Astrocyte (in vitro differentiated cells and primary cell): ENCODE measurements around the gene NLGN1. TPM values are rescaled to one million over a fixed set of nuclear protein-coding genes. Genes with fewer than 3 reads are reported as not detected.

Experiments used
- DNase-seq: peaks from one replicate; pipeline ENCODE4 v3.0.0-alpha.2; 2010; ENCODE audit warnings: low read depth
- FAIRE-seq: peaks from 2 replicates; lab custom pipeline; 2011; peaks lifted over from hg19 to GRCh38; lab: Jason Lieb, UNC
- H2AFZ ChIP-seq: 2 replicates; pipeline ENCODE4 v1.6.0; 2012; ENCODE audit warnings: low read depth, low read length, inconsistent platforms
- H3K27ac ChIP-seq: 2 replicates; pipeline ENCODE4 v1.5.1; 2011; ENCODE audit warnings: low read depth, low read length, inconsistent platforms
- H3K27me3 ChIP-seq: 2 replicates; pipeline ENCODE4 v1.6.0; 2011; ENCODE audit warnings: low read length, inconsistent platforms; ENCODE audit not compliant: insufficient read depth
- H3K36me3 ChIP-seq: 2 replicates; pipeline ENCODE4 v1.5.1; 2011; ENCODE audit warnings: low read length, inconsistent platforms; ENCODE audit not compliant: insufficient read depth
- H3K4me1 ChIP-seq: 2 replicates; pipeline ENCODE4 v1.5.1; 2011; ENCODE audit warnings: low read length, inconsistent platforms; ENCODE audit not compliant: insufficient read depth
- H3K4me2 ChIP-seq: 2 replicates; pipeline ENCODE4 v1.6.0; 2012; ENCODE audit warnings: low read length, inconsistent platforms
- H3K4me3 ChIP-seq: 2 replicates; pipeline ENCODE4 v1.5.1; 2011; ENCODE audit warnings: low read depth, mild to moderate bottlenecking, low read length, inconsistent platforms; ENCODE audit not compliant: insufficient read depth
- H3K79me2 ChIP-seq: 2 replicates; pipeline ENCODE4 v1.6.0; 2012; ENCODE audit warnings: mild to moderate bottlenecking, low read length, inconsistent platforms; ENCODE audit not compliant: insufficient read depth
- H3K9ac ChIP-seq: 2 replicates; pipeline ENCODE4 v1.6.0; 2012; ENCODE audit warnings: mild to moderate bottlenecking, low read length, inconsistent platforms
- H3K9me3 ChIP-seq: 2 replicates; pipeline ENCODE4 v1.5.1; 2012; ENCODE audit warnings: low read depth, mild to moderate bottlenecking, low read length, inconsistent platforms; ENCODE audit not compliant: insufficient read depth
- H4K20me1 ChIP-seq: 2 replicates; pipeline ENCODE4 v1.6.0; 2012; ENCODE audit warnings: low read length, inconsistent platforms; ENCODE audit not compliant: insufficient read depth
- H3K27ac Mint-ChIP-seq: one replicate; pipeline ENCODE4 v1.8.0; 2021; ENCODE audit warnings: mild to moderate bottlenecking, mixed read lengths; ENCODE audit not compliant: unreplicated experiment
- H3K27me3 Mint-ChIP-seq: one replicate; pipeline ENCODE4 v1.8.0; 2021; ENCODE audit warnings: low read depth, mixed read lengths; ENCODE audit not compliant: unreplicated experiment
- H3K36me3 Mint-ChIP-seq: one replicate; pipeline ENCODE4 v1.8.0; 2021; ENCODE audit warnings: low read depth, mixed read lengths; ENCODE audit not compliant: unreplicated experiment
- H3K4me1 Mint-ChIP-seq: one replicate; pipeline ENCODE4 v1.8.0; 2021; ENCODE audit warnings: low read depth, mixed read lengths; ENCODE audit not compliant: unreplicated experiment
- H3K4me3 Mint-ChIP-seq: one replicate; pipeline ENCODE4 v1.8.0; 2021; ENCODE audit warnings: mild to moderate bottlenecking, moderate library complexity, mixed read lengths; ENCODE audit not compliant: unreplicated experiment
- H3K9me3 Mint-ChIP-seq: one replicate; pipeline ENCODE4 v1.8.0; 2021; ENCODE audit warnings: mild to moderate bottlenecking, mixed read lengths; ENCODE audit not compliant: unreplicated experiment
- CTCF ChIP-seq: IDR thresholded peaks from 2 replicates; pipeline ENCODE4 v1.5.1; 2011; ENCODE audit warnings: low read depth, mild to moderate bottlenecking, inconsistent platforms, low read length, moderate library complexity; ENCODE audit not compliant: insufficient read depth
- EZH2 ChIP-seq: IDR thresholded peaks from 2 replicates; pipeline ENCODE4 v1.6.1; 2012; ENCODE audit warnings: mild to moderate bottlenecking, low read length, inconsistent platforms; ENCODE audit not compliant: insufficient read depth
- total RNA-seq: library from RNA; stranded (reverse); gene quantifications from 2 replicates; pipeline ENCODE4 v1.2.1, GENCODE V29; 2021

NLGN1 gene
- total RNA-seq, 1 donor from 2014 or later, result 1.2 TPM

GRCh38 chr3:174116421-174116820 is 718.9 kb downstream of the NLGN1 start:
- Histone ChIP-seq H3K9me3 (no peaks in the 10 kb centered on the region), H3K9ac (no peak overlapping the region), H3K4me3 (no peak overlapping the region), H4K20me1 (no peaks in the 10 kb centered on the region), H3K4me1 (no peaks in the 10 kb centered on the region), H3K79me2 (no peaks in the 10 kb centered on the region), H2AFZ (no peak overlapping the region), H3K36me3 (no peaks in the 10 kb centered on the region), H3K27me3 (no peaks in the 10 kb centered on the region), H3K4me2 (no peak overlapping the region), H3K27ac (no peak overlapping the region)
- no peak for TF ChIP-seq CTCF
- no peak for TF ChIP-seq EZH2
- FAIRE-seq (no peak), DNase-seq (peak; percentile 22)
- no peak overlapping the region for H3K4me3 Mint-ChIP-seq
- H3K36me3 Mint-ChIP-seq, result no peaks in the 10 kb centered on the region
- H3K9me3 Mint-ChIP-seq, result no peaks in the 10 kb centered on the region
- no peaks in the 10 kb centered on the region for H3K4me1 Mint-ChIP-seq
- H3K27ac Mint-ChIP-seq, result no peak overlapping the region
- no peaks in the 10 kb centered on the region for H3K27me3 Mint-ChIP-seq

GRCh38 chr3:174120997-174121396 is 723.5 kb downstream of the NLGN1 start:
- Histone ChIP-seq H4K20me1 (no peaks in the 10 kb centered on the region), H3K27ac (no peak overlapping the region), H3K79me2 (no peaks in the 10 kb centered on the region), H3K4me1 (no peaks in the 10 kb centered on the region), H3K9ac (no peak overlapping the region), H3K36me3 (no peaks in the 10 kb centered on the region), H3K27me3 (no peaks in the 10 kb centered on the region), H2AFZ (no peak overlapping the region), H3K9me3 (no peaks in the 10 kb centered on the region), H3K4me3 (no peak overlapping the region), H3K4me2 (no peak overlapping the region)
- H3K27me3 Mint-ChIP-seq, result no peaks in the 10 kb centered on the region
- FAIRE-seq, result no peak
- no peak for DNase-seq
- no peak for TF ChIP-seq CTCF
- no peak for TF ChIP-seq EZH2
- H3K9me3 Mint-ChIP-seq, result no peaks in the 10 kb centered on the region
- H3K27ac Mint-ChIP-seq, result no peak overlapping the region
- H3K4me3 Mint-ChIP-seq, result no peak overlapping the region
- no peaks in the 10 kb centered on the region for H3K36me3 Mint-ChIP-seq
- peaks cover 2% of the 10 kb centered on the region for H3K4me1 Mint-ChIP-seq

GRCh38 chr3:174122411-174122810 is 724.9 kb downstream of the NLGN1 start:
- Histone ChIP-seq H3K36me3 (no peaks in the 10 kb centered on the region), H3K4me3 (no peak overlapping the region), H3K4me2 (no peak overlapping the region), H3K27ac (no peak overlapping the region), H3K4me1 (no peaks in the 10 kb centered on the region), H3K9me3 (no peaks in the 10 kb centered on the region), H3K27me3 (no peaks in the 10 kb centered on the region), H2AFZ (no peak overlapping the region), H4K20me1 (no peaks in the 10 kb centered on the region), H3K9ac (no peak overlapping the region), H3K79me2 (no peaks in the 10 kb centered on the region)
- Mint-ChIP-seq H3K27me3 (no peaks in the 10 kb centered on the region), H3K36me3 (no peaks in the 10 kb centered on the region), H3K27ac (no peak overlapping the region), H3K4me3 (no peak overlapping the region), H3K9me3 (no peaks in the 10 kb centered on the region), H3K4me1 (peaks cover 2% of the 10 kb centered on the region)
- DNase-seq (no peak), FAIRE-seq (no peak)
- TF ChIP-seq EZH2, result no peak
- no peak for TF ChIP-seq CTCF
